ENCODE data around the gene FBXO22.
"Not testable (repeated sequence)": the region's sequence is repeated elsewhere in the genome, so short reads cannot be mapped to it uniquely, and the experiment has no call there.

The FBXO22 gene

DNA sequence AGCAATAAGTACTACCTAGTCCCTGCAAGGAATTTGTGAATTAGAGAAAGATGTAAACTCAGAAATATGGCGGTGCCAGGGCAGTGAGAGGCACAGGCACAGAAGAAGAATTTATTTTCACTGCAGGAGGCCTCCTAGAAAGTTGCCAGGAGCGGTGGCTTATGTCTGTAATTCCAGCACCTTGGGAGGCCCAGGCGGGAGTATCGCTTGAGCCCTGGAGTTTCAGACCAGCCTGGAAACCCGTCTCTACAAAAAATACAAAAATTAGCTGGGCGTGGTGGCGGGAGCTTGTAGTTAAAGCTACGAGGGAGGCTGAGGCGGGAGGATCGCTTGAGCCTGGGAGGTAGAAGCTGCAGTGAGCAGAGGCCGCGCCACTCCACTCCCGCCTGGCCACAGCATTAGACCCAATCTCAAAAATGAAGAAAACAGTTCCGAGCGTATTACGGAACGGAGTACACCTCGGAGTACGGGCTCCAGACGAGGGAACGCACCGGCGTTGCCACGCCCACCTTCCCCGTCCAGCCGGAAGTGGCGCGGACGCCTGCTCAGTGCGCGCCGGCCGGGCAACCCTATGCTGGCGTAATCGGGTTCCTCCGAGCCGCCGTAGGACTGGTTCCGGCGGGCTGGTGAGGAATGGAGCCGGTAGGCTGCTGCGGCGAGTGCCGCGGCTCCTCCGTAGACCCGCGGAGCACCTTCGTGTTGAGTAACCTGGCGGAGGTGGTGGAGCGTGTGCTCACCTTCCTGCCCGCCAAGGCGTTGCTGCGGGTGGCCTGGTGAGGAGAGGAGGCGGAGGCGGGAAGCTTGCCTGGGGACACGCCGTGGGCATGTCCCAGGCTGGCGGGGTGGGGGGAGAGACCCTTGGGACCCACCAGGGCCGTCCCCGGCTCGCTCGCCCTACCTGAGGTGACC, at the start of gene FBXO22:
FBXO22 (plus strand) TSS at position 548 of the 909 bp plus-strand sequence; CDS start at position 634, 86 bp downstream.
- DNase-seq: peak; percentile 87

DNA sequence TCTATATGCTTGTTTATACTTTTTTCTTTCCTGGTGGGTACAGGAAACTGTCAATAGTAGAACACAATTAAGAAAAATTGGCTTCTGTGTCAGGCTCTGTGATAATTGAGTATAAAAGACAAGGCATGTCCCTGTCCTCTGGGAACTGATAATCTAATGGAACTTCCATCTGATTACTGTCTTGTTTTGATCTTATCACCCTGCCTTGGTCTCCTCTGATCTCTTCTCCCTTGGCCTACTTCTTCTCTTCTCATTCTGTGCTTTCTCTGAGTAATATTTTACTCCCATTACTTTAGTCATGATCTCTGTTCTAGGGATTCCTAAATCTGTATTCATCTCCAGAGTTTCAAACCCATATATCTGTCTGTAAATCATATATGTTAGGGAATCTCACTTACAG, 45.8 kb upstream of the FBXO22 start:
- DNase-seq: no peak

DNA sequence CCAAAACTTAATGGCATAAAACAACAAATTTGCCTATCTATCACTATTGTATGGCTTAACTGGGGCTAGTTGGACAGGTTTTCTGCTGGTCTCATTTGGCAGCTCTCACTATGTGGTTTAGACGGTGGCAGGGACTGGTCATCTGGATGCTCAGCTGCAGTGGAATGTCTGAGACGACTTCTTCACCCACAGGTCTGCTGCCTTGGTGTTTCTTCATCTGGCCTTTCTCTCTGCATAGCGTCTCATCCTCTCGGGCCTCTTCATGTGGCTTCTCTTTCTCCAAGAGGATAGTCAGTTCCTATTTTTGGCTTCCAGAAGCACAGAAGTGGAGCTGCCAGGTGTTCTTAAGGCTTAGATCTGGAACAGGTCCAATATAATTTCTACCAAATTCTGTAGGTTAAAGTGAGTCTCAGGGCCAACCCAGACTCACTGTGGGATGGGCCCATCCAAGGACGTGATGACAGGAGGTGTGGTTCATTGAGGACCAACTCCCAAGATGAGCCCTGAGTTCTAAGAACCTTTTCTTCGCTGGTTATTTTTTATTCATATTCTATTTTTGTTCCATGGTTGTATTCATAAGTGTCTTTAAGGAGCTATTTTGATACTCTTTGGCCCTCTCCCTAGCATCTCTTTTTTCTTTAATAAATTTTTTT, 41.8 kb upstream of the FBXO22 start:
- no peak for DNase-seq

DNA sequence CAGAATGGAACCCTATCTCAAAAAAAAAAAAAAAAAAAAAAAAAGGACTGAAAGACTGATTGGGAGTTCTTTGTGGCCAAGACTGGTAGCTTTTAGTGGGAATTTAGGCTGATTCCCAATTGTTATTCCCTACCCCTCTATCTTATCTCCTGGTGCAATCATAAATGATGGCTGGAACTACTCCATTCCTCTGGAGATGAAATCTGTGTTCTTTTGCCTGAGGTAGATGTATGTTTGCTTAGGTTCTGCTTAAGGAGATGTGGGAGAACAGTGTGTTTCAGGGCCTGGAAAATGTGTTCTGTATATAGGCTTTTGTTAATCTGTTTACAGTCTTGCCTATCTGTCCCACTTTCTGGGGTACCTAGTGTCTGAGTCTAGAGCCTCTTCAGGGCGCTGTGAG, 40.9 kb upstream of the FBXO22 start:
- no peak for DNase-seq

DNA sequence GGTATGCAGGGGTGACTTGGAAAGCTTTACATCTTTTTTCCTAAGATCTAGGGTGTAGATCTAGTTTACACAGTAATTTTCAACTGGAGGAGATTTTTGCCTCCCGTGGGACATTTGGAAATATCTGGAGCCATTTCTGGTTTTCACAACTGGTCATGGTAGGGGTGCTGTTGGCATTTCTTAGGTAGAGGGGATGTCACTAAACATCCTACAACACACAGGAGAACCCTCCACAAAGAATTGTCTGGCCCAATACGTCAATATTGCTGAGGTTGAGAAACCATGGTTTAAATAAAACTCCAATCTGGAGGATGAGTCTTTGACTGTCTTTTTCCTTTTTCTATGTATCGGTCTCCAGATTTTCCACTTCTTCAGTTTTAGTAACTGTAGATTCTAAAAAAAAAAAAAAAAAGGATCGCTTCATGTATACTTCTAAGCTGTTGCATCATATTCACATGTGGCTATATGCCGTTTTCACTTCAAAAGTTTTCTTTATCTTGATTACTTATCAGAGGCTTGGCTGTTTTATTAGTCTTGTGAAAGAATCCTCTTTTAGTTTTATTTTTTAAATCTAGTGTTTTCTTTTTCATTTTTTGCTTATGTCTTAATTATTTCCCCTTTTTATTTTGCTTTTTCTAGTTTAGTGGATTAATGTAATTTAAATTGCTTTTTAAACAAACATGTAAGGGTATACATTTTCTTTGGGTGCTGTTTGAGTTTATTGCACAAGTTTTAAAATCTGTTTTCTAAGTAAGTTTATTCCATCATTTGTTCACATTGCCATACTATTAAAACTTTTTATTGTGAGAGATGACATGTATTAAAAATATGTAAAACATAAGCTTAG, 39.2 kb upstream of the FBXO22 start:
- DNase-seq: no peak

DNA sequence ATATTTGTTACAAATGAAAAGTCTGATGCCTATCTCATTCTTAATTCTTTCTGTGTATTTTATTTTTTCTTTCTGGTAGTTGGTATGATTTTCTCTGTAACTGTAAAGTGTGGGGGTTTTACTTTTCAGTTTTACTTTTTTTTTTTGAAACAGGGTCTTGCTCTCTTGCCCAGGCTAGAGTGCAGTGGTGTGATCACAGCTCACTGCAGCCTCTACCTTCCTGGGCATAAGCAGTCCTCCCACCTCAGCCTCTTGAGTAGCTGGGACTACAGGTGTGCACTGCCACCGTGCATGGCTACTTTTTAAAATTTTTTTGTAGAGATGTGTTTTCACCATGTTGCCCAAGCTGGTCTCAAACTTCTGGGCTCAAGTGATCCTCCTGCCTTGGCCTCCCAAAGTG, 37.6 kb upstream of the FBXO22 start:
- not testable (repeated sequence) for DNase-seq

DNA sequence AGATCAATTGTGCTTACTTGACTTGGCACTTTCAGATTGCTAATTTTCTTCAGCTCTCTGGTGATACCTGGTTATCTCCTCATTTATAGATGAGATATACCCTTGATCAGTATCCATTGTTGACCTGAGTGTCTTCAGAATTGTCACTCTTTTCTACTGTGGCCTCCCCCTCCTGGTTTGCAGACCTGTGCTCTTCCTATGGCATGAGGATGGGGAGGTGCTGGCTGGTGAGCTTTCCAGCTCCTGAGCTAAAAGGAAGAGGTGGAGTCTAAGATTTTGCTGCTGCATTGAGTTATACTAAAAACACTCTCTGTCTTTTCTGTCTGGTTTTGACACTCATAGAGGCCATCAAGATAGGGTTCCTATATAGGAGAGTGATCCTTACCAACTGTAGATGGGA, 36.8 kb upstream of the FBXO22 start:
- no peak for DNase-seq

DNA sequence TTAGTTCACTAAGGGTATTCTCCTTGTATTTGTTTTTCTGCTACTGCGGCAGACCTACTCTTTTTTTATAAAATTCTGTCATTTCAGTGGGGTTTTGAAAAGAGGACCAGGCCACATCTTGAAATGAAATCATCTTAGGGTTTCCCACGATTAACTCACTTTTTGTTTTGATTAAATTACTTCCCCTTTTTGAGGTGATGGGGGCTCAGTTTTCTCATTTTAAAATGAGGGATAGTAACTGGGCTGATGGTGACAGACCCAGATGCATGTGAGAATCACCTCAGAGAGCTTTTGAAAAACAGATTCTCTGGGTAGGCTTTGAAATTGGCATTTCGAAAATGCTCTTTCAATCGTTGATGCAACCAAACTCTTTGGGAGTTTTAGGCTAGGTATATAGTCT, 36.2 kb upstream of the FBXO22 start:
- DNase-seq: no peak

DNA sequence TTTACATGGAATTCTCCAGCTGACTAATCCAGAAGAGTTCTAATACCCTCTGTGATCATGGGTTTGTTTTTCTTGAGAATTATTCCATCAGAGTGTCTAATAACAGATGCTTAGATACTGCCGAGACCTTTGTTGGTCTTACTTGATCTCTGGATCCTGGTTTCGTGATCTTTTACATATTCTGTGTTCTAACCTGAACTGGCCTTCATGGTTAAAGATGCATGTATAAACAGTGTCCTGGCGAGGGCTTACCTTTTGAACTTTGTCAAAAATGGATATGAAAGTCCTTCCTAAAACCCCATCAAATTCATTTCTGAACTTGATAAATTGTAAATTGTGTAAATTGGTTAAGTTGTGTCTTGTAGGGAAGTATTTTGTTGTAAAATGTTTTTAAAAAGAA, 35.7 kb upstream of the FBXO22 start:
- no peak for DNase-seq

DNA sequence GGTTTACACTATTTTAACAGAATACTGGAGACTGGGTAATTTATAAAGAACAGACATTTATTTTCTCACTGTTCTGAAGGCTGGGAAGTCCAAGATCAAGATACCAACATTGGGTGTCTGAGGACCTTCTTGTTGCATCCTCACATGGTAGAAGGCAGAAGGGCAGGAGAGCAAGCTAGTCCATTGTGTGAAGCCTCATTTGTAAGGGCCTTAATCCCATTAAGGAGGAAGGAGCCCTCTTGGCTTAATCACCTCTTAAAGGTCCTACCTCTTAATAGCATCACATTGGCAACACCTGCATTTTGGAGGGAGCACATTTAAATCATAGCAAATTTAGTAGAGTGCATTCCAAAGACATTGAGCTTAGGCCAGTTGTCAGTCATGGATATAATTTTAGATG, 34.2 kb upstream of the FBXO22 start:
- DNase-seq: no peak

DNA sequence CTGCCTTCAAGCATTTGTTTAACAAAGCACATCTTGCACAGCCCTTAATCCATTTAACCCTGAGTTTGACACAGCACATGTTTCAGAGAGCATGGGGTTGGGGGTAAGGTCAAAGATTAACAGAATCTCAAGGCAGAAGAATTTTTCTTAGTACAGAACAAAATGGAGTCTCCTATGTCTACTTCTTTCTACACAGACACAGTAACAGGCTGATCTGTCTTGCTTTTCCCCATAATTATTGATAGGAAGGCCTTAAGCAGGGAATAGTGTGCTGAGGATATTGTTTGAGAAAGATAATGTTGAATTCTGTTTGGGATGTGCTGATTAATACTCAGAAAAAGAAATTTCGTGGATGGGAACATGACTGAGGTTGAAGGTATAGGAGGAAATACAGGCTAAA, 32.1 kb upstream of the FBXO22 start:
- DNase-seq: not testable (repeated sequence)

DNA sequence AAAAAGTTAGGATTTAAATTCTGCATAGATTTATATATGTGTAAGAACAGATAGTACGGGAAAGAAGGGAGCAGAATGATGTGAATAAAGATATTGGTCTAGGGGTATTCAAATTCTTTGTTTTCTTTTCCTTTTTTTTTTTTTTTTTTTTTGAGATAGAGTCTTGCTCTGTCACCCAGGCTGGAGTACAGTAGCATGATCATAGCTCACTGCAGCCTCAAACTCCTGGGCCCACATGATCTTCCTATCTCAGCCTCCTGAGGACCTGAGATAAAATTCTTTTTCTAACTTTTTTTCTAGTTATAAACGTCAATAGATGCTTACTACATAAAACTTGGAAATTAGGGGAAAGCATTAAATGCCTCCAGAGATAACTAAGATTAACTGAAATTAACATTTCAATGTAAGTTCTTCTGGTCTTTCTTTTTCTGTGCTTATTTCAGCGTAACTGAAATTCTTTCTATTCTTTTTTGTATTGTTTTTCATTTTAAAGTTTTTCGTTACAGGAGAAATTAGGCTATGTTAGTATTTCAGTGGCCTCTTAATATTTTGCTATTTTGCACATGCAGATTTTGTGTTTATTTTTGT, 31.2 kb upstream of the FBXO22 start:
- DNase-seq: no peak

DNA sequence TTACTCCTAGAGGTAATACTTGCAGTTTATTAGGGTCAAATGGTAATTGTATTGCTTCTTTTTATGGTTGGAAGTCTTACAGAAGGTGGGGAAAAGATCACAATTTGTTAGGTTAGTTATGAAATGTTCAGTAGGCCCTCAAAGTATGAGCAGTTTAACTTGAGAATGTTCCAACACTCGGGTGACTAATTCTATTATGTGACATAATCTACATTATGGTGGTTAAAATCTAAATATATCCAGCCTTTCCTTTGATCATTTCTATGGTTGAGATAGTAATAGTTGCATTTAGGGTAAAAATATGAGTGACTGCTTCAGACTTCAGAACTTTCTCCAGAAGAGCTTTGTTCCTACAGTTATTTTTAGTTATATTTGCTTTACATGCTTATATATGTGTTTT, 19.6 kb upstream of the FBXO22 start:
- DNase-seq: no peak

DNA sequence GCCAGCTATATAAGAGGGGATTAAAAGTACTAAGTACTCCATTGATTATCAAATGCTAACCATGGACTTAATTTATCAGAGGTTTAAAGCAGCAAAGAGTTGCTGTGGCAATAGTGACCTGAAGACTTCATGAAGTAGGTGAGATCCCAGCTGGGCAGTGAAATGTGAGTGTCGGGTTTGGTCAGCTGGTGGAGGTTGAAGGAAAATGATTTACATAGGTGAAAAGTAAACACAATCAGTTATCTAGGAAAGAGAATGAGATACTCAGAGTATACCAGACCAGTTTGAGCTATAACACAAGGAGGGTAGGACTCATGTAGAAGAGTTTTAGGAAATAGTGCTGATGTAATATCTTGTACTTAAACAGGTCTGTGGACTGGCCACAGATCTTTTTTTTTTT, 16.5 kb upstream of the FBXO22 start:
- DNase-seq: no peak

DNA sequence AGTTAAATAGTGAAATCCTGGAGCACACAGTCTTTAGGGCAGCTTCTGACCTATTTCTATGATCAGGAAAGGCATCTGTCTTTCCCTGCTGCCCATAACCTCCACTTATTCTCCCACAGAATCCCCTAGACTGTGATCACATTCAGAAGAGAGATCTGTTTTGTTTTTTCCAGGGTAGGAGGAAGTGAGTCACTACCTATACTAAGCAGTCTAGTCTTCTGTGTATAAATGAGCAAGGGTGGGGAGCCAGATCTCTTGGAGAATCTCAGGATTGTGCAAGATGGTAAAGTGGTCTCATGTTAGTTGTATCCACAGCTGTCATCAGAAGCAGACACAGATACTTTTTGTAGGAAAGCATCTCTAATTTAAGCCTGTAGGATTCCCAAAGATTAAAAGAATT, 11.8 kb upstream of the FBXO22 start:
- DNase-seq: no peak

DNA sequence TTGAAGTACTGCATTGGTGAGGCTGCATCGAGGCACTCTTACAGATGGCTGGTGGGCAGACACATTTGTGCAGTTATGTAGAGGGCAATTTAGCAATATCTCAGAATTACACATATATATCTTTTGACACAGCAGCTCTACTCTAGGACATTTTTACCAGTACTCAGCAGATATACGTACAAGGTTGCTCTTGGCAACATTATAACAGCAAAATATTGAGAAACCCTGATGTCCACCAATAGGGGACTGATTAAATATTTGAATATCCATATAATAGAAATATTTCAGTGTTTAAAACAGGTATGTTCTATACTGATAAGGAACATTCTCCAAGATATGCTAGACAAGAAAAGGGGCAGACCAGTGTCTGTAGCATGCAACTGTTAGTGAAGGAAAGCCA, 7.9 kb upstream of the FBXO22 start:
- no peak for DNase-seq

DNA sequence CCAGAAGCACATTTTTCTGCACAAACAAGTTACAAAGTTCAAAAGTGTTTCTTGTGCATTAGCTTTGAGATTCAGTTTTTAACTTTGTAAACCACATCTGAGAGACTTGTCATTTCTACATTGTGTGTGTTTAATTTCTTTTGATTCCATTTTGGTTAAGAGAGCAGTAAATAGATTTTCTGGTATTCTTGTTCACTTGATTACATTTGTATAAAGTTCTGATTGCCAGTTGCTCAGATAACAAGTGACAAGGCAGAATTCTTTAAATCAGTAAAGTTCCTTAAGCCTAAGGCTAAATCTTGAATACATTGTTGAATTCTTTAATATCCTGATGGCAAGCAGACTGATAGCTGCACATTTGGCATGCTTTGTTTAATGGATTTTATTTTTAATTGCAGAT, 3.1 kb upstream of the FBXO22 start:
- DNase-seq: no peak

DNA sequence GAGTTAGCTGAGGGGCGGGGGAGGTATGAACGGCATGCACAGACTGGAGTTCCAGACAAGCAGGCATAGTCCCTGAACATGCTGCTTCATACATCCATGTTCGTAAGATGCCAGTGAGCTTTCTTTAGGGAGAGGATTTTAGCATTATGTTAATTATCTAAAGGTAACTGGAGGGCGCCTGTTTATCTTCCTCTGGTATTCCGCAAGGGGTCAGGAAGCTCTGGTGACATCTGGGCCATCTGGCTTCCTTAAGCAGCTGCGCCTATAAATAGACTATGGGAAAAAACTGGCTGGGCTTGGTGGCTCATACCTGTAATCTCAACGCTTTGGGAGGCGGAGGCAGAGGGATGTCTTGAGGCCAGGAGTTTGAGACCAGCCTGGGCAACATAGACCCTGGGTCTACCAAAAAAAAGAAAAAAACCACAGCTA, 1.5 kb upstream of the FBXO22 start:
- no peak for DNase-seq

DNA sequence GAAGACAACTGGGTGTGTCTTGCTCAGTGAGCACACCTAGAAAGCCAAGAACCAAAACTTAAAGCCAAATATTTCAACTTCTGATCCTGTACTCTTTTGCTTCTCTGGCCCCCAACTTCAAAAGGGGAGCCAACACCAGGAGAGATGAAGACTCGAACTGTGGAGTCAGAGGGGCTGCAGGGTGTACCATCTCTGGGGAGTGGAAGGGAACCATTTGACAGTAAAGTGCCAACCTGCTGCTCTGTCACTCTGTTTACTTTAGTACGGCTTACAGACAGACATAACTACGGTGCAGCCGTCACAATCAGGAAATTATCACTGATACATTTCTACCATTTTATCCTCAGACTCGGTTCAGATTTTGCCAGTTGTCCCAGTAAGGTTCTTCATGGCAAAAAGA, 1.6 kb downstream of the FBXO22 start:
- no peak for DNase-seq

DNA sequence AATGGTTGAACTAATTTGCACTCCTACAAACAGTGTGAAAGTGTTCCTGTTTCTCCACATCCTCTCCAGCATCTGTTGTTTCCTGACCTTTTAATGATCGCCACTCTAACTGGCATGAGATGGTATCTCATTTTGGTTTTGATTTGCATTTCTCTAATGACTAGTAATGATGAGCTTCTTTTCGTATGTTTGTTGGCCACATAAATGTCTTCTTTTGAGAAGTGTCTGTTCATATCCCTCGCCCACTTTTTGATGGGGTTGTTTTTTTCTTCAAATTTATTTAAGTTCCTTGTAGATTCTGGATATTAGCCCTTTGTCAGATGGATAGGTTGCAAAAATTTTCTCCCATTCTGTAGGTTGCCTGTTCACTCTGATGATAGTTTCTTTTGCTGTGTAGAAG, 6.7 kb downstream of the FBXO22 start:
- DNase-seq: not testable (repeated sequence)

DNA sequence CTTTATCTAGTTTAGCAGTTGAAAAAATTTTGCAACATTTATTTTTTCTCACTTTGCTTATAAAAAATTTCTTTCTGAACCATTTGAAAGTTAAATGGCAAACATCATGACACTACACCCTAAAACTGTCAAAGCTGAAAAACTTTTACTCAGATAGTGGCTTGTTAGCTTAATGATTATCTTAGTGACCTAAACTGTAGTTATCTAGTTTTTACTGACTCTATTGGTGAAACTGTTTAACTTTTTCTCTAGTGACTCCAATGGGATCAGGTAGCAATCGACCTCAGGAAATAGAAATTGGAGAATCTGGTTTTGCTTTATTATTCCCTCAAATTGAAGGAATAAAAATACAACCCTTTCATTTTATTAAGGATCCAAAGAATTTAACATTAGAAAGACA, 13.3 kb downstream of the FBXO22 start:
- DNase-seq: no peak

DNA sequence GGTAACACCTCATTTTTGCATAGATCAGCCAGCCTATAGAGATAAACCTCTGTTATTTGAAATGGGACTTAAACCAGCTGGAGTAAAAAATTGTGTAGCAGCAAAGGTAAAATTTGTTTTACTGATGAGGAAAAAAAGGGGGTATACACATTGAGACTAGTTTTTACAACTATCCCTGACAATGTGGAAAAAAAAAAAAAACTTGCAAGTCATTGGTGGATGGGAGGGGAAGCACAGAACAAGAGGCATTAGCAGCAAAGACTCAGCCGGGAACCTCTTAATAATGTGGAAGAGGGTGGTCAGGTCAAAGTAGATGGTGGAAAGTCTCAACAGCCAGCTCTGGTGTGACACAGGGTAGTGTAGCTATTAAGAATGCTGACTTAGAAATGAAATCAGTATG, 14.5 kb downstream of the FBXO22 start:
- DNase-seq: no peak

DNA sequence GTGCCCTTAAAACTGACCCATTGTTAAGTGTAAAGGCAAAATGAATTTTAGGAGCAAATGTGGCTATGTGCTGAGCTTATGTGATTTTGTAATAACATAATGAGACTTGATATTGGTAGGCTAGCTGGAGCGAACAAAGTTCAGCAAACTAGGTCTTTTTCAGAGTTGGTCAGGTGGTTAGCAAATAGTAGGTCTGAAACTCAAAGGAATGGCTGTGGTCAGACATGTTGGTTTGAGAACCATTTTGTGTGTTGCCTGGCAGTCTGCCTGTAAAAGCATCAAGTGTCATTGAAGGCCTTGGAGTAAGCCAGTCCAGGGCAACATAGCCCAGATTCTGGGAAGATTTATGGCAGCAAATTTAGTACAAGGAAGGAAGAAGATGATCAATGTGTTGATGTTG, 16.4 kb downstream of the FBXO22 start:
- DNase-seq: no peak
